ENCODE results near the gene JAM2.

The JAM2 gene

DNA sequence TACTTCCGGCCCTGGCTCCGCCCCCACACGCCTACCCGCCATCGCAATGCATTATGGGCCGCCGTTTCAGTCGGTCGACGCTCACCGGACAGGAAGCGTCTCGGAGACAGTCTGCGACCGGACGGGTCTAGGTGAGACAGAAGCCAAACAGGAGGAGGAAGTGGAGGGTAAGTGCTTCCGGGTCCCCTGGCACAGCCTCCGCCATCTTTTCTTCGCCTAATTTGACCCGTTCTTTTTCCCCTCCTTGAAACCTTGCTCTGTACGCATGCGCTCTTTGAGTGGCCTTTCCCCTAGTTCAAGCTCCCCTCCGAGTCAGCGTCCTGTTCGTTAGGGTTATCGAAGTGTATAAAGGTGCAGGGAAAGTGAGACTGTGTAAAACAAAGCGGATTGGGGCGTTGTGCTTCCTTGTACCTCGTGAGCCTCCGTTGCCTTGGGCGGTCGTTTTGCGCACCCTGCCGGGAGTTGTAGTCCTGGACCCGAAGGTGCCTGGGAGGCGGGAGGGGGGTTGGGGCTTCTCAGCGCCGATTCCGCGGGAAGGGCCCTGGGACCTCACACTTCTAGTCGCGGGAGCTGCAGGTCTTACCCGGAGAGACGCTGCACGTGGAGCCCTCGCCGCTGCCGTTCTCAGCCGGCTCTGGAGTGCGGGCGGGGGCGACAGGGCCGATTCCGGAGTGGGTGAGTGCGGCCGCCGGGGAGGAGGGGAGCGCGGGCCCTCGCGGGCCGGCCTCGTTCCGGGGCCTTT lies 96.0 kb downstream of the JAM2 start, which contains the start of the genes ATP5PF and GABPA:
Gene ATP5PF (minus strand): TSS at position 1 of the 742 bp plus-strand sequence. CDS start 5,110 bp downstream, outside the sequence.
Gene GABPA (plus strand): TSS at position 69 of the 742 bp plus-strand sequence. CDS start 6,627 bp downstream, outside the sequence.
- Histone ChIP-seq H4K20me1 (ENCODE audit: insufficient read depth, low read length) (0 out of 2 replicates have a peak, but pooled peaks cover 4% of the 10 kb centered on the region), H2AFZ (ENCODE audit: low read depth, low read length) (peak within 1 kb of the TSS; percentile 98), H3K4me3 (ENCODE audit: low read length) (peak within 1 kb of the TSS; percentile 97)

DNA sequence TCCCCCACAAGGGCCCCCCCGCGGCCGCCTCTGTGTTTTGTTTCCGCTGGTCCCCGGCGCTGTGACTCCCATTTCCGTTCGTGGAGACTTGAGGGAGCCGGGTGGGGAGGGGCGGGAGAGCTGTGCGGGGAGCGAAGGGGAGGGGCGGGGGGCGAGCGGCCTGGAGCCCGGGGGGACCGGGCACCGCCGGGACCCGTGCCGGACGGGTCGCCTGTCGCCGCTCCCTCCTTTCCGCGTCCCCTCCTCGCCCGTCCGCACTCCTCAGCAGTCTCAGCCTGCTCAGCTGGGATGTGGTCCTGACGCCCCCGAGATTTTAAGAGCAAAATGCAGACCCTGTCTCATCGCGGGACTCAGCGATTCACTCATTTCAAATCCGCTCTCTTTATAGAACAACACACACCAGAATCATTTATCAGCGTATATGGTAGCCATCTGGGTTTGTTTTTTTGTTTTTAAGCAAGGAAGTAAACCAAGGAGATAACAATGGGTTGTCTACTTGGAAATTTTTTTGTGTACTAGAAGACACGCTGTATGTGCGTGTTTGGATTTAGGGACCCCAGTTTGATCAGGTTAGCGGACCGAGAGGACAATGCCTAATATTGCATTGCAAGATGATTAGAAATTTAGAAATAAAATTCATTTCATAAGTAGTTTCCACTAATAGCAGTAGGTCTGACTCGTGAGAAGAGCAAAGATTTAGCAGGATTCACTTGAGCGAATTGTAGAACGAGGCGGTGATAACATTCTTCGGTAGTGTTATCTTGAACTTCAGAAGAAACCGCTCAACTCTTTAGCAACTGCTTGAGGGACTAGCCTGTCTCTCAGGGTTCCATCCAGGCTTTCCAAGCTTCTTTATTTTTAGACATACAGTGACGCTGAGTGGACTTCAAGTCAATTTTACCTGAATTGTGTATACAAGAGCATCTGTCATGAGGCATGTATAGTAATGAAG lies 96.9 kb downstream of the JAM2 start:
- peak overlapping the region; percentile 98; the same call in 1 of the 2 replicates for H2AFZ ChIP-seq (ENCODE audit: low read depth, low read length)
- no peak for TF ChIP-seq EZH2phosphoT487 (IDR thresholded peaks at IDR 0.05; ENCODE audit: low read depth)
- no peak for TF ChIP-seq CTCF (IDR thresholded peaks at IDR 0.05; ENCODE audit: low read depth, low read length)

More for the DNA sequence above, 96.0 kb downstream of the JAM2 start, which contains the start of the genes ATP5PF and GABPA:
- no peaks in the 10 kb centered on the region for H3K9me3 ChIP-seq (ENCODE audit: insufficient read depth, low read length)
- peak within 1 kb of the TSS; percentile 96 for H3K9ac ChIP-seq (ENCODE audit: low read length)
- no peak for TF ChIP-seq EZH2phosphoT487 (IDR thresholded peaks at IDR 0.05; ENCODE audit: low read depth)
- no peak for TF ChIP-seq CTCF (IDR thresholded peaks at IDR 0.05; ENCODE audit: low read depth, low read length)
- H3K36me3 ChIP-seq (replicated peaks; ENCODE audit: low read depth, low read length), result peaks cover 2% of the 10 kb centered on the region
- H3K4me1 ChIP-seq (ENCODE audit: low read length), result peaks cover 16% of the 10 kb centered on the region
- H3K79me2 ChIP-seq (ENCODE audit: low read length), result peaks cover 88% of the 10 kb centered on the region
- H3K4me2 ChIP-seq (ENCODE audit: low read length), result peak within 1 kb of the TSS; percentile 98
- H3K27me3 ChIP-seq (ENCODE audit: low read depth, low read length), result no peaks in the 10 kb centered on the region
- H3K27ac ChIP-seq (ENCODE audit: low read length), result peak within 1 kb of the TSS; percentile 97

DNA sequence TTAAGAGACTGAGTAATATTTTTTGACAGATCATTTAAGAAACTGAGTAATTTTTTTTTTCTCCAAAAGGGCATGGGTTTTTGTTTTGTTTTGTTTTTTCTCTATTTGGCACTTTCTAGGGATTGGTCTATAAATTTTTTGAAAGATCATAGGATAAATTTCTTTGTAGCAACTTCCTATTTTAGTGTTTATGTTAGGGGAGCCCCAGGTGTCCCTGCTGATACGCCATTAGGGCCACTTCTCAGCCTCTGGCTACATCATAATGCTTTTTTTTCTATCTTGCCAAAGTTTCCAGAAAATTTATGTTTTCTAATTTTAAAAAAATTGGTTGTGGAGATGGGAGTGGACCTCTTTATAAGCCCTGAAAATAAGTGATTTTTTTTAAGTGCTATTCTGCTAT lies 98.4 kb downstream of the JAM2 start:
- Histone ChIP-seq H4K20me1 (ENCODE audit: insufficient read depth, low read length) (0 out of 2 replicates have a peak, but pooled peaks cover 4% of the 10 kb centered on the region), H3K27me3 (ENCODE audit: low read depth, low read length) (no peaks in the 10 kb centered on the region), H3K79me2 (ENCODE audit: low read length) (peaks cover 80% of the 10 kb centered on the region), H2AFZ (ENCODE audit: low read depth, low read length) (no peak overlapping the region), H3K4me1 (ENCODE audit: low read length) (peaks cover 16% of the 10 kb centered on the region), H3K27ac (ENCODE audit: low read length) (no peak overlapping the region), H3K4me2 (ENCODE audit: low read length) (peak overlapping the region; percentile 98; the same call in 1 of the 2 replicates), H3K36me3 (replicated peaks; ENCODE audit: low read depth, low read length) (no peaks in the 10 kb centered on the region), H3K9ac (ENCODE audit: low read length) (no peak overlapping the region), H3K4me3 (ENCODE audit: low read length) (no peak overlapping the region), H3K9me3 (ENCODE audit: insufficient read depth, low read length) (no peaks in the 10 kb centered on the region)
- TF ChIP-seq EZH2phosphoT487 (IDR thresholded peaks at IDR 0.05; ENCODE audit: low read depth) (no peak), CTCF (IDR thresholded peaks at IDR 0.05; ENCODE audit: low read depth, low read length) (no peak)

More for the DNA sequence above, 96.9 kb downstream of the JAM2 start:
- H3K9me3 ChIP-seq (ENCODE audit: insufficient read depth, low read length), result no peaks in the 10 kb centered on the region
- H3K79me2 ChIP-seq (ENCODE audit: low read length), result peaks cover 91% of the 10 kb centered on the region
- peak overlapping the region; percentile 98 for H3K4me2 ChIP-seq (ENCODE audit: low read length)
- H3K4me1 ChIP-seq (ENCODE audit: low read length), result peaks cover 16% of the 10 kb centered on the region
- no peaks in the 10 kb centered on the region for H3K36me3 ChIP-seq (replicated peaks; ENCODE audit: low read depth, low read length)
- no peaks in the 10 kb centered on the region for H3K27me3 ChIP-seq (ENCODE audit: low read depth, low read length)
- peak overlapping the region; percentile 97 for H3K4me3 ChIP-seq (ENCODE audit: low read length)
- 0 out of 2 replicates have a peak, but pooled peaks cover 4% of the 10 kb centered on the region for H4K20me1 ChIP-seq (ENCODE audit: insufficient read depth, low read length)
- H3K9ac ChIP-seq (ENCODE audit: low read length), result peak overlapping the region; percentile 96
- peak overlapping the region; percentile 97 for H3K27ac ChIP-seq (ENCODE audit: low read length)

Measured in OCI-LY3 (cell line).